HG03175 (cell line): ENCODE results near the gene KRT34.
"Not testable (repeated sequence)": the region's sequence is repeated elsewhere in the genome, so short reads cannot be mapped to it uniquely, and the experiment has no call there.

Experiments
- ATAC-seq: cut with Tn5 transposase; IDR thresholded peaks from one replicate; pipeline ENCODE4 v1.9.1; 2021; ENCODE audit warnings: mild to moderate bottlenecking, moderate library complexity; ENCODE audit not compliant: unreplicated experiment

Gene KRT34

GRCh38 chr17:41381943-41382342 is at the start of gene KRT34:
TSS of gene KRT34 (minus strand) at chr17:41382306. CDS start at chr17:41382246, 60 bp downstream.
- not testable (repeated sequence) for ATAC-seq

GRCh38 chr17:41430376-41430775 is 48.3 kb upstream of the KRT34 start:
- not testable (repeated sequence) for ATAC-seq

GRCh38 chr17:41429667-41430066 is 47.6 kb upstream of the KRT34 start:
- no peak for ATAC-seq

GRCh38 chr17:41428591-41429291 is 46.6 kb upstream of the KRT34 start:
- no peak for ATAC-seq

- ATAC-seq = no peak
Measured at GRCh38 chr17:41424111-41424635, 42.1 kb upstream of the KRT34 start, which contains the start of gene KRT37. TSS of gene KRT37 (minus strand) at chr17:41424585. CDS start at chr17:41424523, 62 bp downstream.

GRCh38 chr17:41422586-41422985 is 40.5 kb upstream of the KRT34 start:
- ATAC-seq = not testable (repeated sequence)

- ATAC-seq = no peak
Measured at GRCh38 chr17:41421617-41422016, 39.5 kb upstream of the KRT34 start.

- no peak for ATAC-seq
Measured at GRCh38 chr17:41421116-41421515, 39.0 kb upstream of the KRT34 start.

- no peak for ATAC-seq
Measured at GRCh38 chr17:41420134-41420533, 38.0 kb upstream of the KRT34 start.

GRCh38 chr17:41419716-41420115 is 37.6 kb upstream of the KRT34 start:
- ATAC-seq = no peak

GRCh38 chr17:41418116-41418860 is 36.2 kb upstream of the KRT34 start:
- no peak for ATAC-seq

GRCh38 chr17:41417576-41418015 is 35.5 kb upstream of the KRT34 start:
- ATAC-seq = no peak

- no peak for ATAC-seq
Measured at GRCh38 chr17:41417127-41417526, 35.0 kb upstream of the KRT34 start.

- ATAC-seq = no peak
Measured at GRCh38 chr17:41416479-41416878, 34.4 kb upstream of the KRT34 start.

GRCh38 chr17:41415833-41416335 is 33.8 kb upstream of the KRT34 start:
- ATAC-seq = no peak

- ATAC-seq = no peak
Measured at GRCh38 chr17:41415411-41415810, 33.3 kb upstream of the KRT34 start.

GRCh38 chr17:41413982-41414381 is 31.9 kb upstream of the KRT34 start:
- ATAC-seq = no peak

- ATAC-seq = no peak
Measured at GRCh38 chr17:41413353-41413957, 31.3 kb upstream of the KRT34 start.

- no peak for ATAC-seq
Measured at GRCh38 chr17:41411072-41411840, 29.1 kb upstream of the KRT34 start.

- no peak for ATAC-seq
Measured at GRCh38 chr17:41407226-41407625, 25.1 kb upstream of the KRT34 start.
